Mucosa of gallbladder (tissue), 1 donor: ENCODE results near the gene TFR2. TPM values are rescaled to one million over a fixed set of nuclear protein-coding genes. Genes with fewer than 3 reads are reported as not detected.

Experiments used
- DNase-seq: peaks from one replicate; pipeline ENCODE4 v3.0.0-alpha.2; 2020; ENCODE audit warnings: low spot score
- total RNA-seq: library from RNA; stranded (reverse); gene quantifications from one replicate; pipeline ENCODE4 v1.2.1, GENCODE V29; 2021
- donor health status: DM: no; HTN: no; CAD: no.

Gene TFR2
- total RNA-seq, 1 donor from 2014 or later, result 13.8 TPM

DNA sequence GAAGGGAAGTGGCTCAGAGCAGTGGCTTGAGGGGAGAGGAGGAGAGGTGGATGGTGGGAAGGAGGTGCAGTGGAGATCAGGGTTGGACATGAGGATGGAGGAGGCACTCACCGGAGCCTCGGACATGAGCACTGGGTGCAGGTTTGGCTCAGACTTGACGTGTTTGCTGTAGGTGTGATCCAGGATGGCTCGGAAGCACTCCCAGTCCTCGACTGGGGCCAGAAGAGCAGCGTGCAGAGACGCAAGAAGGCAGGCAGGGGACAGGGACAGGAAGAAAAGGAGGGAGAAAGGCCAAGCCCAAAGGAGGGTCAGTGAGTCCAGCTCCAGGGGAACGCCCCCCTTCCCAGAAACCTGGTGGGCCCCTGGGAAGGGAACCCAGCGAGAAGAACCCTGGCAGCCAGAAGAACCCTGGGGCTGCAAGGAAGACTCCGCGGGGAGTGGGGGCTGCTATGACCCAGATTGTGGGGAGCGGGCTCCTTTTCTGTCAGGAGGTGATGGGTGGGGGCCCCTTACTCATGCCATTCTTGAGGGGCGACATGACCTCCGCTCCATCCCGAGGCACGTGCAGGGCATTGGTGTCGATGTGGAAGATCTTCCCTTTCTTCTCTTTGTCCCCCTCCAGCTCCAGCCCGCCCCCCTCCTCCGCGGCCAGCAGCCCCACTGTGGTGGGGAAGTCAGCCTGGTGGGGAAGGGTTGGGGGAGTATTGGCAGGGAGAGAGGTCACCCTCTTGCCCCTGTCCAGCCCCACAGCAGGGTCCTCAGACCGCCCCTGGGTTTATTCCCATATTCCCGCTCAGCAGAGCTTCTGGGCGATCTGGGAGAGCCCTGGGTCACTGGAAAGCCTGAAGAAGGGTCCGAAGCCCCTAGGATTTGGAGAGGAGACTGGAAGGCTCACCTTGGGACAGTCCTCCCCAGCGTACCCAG is 13.8 kb upstream of the TFR2 start:
- no peak for DNase-seq

DNA sequence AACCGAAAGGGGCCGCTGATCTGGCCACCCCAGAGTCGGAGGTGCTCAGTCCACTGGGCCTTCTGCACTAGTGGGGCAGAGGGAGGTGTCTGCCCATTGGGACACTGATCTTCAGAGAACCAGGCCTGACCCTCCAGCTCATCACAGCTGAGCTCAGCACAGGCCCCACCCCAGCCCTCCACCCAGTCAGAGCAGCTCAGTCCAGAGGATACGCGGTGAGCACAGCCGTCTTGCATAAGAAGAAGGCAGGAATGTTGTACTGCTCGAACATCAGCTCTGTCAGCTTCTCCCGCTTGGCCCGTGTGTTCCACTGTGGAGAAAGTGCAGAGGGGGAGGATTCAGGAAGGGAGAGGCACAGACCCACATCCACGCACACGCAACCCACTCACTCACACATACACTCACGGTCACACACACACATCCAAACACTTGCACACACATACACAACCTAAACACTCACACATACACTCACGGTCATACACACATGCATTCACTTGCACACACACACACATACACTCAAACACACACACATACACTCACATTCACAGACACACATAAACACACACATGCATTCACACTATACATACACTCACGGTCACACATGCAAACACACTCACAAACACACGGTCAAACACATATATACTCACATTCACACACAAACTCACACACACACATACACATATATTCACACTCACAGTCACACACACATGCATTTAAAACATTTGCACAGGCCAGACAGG is 8.6 kb upstream of the TFR2 start:
- no peak for DNase-seq

DNA sequence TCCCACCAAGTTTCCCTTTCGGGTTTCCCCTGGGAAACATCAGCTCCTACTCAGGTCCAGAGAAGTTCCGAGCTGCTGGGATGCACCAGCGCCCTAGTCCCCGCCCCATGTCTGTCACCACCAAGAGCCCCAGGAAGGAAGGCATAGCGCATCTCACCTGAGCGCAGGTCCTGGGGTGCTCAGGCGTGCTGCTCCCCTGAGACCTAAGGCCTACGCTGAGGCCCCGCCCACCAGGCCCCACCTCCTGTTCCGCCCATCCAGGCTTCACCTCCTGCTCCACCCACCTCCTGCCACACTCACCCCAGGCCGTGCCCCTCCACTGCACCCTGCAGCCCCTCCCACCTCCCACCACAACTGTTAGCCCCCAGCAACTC is 1.2 kb upstream of the TFR2 start:
- DNase-seq, result no peak

DNA sequence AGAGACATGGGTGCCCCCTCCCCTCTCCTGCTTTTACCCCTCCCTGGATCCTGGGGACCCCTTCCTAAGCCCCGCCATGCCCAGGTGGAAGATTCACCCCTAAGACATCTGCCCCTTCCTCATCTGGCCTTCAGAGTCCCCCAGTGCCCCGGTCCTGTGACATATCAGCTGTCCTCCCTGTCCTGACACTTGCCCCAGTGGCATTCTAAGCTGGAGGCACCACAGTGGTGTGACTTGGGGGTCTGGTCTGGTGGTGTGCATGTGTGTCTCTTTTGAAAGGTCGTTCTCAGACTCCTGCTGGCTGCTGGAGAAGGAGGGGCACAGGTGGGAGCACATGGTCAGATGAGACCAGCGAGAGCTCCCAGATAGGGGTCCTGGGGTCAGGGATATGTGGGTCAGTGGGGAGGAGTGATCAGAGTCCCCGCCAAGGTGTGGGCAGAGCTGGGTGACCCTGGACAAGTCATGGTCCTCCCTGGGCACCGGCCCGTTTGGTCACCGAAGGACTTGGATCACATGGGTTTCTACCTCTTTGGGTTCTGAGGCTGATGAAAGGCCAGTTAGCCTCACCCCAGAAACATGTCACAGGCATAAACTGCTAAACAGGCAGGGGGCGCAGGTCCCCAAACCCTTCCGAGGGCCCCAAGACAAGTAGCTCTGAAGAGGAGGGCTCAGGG is 645 bp upstream of the TFR2 start:
- no peak for DNase-seq

DNA sequence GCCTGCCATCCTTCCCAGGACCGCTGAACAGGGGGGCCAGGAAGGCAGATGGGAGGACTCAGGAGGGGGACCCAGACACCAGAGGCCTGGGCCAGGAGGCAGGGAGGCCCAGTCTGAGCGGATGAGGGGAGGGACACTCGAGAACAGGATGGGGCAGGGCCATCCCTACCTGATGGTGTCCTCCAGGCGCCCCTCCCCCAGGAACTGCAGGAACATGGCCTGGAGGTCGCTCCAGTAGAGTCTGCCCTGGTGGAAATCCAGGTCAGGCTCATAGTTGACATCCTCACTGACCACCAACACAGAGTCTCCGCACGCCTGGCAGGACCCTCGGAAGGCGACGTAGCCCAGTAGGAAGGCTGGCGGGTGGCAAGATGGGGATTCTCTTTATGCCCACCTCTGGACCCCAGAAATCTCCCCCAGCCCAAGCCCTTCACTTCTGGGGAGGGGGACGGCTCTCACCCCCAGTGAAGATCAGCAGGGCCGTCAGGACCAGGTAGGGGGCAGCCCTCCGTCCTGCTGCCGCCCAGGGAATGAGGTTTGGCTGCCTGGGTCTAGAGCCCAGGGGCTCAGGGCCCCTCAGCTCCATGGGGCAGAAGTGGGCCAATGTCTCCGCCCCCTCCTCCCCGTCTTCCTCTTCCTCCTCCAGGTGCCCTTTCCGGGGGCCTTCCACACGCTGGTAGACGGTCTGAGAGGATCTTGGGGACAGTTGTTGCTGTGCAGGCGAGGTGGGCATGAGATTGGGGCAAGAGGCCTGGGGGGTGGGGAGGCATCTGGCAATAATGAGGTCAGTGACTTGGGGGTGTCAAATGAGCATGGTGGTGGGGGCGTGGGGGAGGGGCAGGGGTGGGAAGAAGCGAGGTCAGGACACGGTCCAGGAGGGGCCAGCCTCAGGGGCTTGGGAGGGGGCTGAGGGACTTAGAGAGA is 573 bp downstream of the TFR2 start:
- DNase-seq, result no peak

DNA sequence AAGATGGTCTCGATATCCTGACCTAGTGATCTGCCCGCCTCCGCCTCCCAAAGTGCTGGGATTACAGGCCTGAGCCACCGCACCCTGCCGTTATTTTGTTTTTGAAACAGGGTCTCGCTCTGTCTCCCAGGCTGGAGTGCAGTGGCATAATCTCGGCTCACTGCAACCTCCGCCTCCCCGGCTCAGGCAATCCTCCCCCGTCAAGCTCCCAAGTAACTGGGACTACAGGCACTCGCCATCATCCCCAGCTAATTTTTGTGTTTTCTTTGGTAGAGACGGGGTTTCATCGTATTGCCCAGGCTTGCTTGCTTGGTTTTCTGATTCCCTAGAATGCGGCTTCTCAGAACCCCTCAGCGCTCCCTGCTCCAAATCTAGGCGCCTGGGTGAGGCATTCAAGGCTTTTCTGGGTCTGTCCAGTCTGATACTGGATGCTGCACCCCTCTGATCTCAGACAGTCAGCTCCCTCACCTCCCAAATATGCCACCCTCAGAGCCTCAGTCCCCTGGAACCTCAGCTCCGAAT is 1.3 kb downstream of the TFR2 start:
- DNase-seq, result no peak

DNA sequence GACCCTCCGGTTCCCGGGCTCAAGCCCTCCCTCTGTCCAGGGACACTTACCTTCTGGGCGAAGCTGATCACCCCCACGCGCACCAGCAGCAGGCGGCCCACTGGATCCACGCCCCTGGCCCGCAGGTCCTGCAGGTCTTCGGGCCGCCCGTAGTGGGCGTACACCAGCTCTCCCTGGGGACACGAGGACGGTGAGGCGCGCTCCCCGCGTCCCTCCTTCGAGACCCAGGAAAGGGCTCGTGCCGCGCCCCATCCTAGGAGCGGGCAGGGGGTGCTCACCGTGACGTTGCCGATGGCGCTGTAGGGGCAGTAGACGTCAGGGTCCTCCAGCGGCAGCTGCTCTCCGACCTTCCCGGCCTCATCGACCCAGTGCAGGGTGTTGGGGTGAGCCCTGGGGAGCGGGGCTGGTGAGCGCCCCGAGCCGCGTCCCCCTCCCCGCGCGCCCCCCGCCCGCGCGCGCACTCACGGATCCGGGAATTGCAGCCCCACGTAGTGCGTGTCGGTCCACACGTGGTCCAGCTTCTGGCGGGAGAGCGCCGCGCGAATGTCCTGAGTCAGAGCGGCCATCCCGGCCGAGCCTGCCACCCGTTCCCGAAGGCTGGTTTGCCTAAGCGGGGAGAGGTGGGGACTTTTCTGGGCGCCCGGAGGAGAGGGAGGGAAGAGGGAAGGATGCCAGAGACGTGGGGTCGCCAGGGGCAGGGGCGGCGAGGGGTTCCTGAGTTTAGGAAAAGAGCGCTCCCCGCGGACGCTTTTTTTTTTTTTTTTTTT is 8.2 kb downstream of the TFR2 start:
- peak; percentile 32 for DNase-seq

DNA sequence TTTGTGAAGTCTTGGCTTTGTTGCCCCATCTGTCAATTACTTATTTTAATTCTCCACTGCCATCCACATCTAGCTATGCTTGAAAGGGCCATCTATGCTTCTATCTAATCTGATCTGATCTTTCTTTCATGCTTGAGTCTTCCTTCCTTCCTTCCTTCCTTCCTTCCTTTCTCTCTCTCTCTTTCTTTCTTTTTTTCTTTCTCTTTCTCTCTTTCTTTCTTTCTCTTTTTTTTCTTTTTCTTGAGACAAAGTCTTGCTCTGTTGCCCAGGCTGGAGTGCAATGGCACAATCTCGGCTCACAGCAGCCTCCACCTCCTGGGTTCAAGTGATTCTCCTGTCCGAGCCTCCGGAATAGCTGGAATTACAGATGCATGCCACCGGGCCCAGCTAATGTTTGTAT is 11.3 kb downstream of the TFR2 start:
- DNase-seq, result no peak

DNA sequence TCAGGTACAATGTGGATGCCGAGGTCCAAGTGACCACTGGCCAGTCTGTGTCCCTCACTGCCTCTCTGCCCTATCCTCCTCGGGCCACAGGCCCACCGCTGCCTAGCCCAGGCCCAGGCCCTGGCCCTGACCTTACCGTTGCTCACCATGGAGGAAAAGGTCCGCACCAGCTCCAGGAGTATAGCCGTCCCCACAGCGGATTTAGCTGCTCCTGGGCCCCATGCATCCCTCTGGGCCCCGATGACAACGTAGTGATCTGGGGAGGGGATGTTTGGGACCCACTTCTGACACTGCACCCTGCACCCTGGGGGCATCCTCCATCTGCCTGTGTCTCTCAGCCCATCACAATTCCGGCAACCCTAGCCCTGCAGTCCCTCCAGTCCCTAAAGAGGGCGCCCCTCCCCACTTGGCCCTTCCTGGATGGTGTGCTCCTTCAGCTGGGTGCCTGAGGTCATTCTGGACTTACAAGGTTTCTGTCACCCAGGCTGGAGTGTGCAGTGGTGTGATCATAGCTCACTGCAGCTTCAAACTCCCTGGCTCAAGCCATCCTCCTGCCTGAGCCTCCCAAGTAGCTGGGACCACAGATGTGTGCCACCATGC is 12.1 kb downstream of the TFR2 start:
- no peak for DNase-seq

DNA sequence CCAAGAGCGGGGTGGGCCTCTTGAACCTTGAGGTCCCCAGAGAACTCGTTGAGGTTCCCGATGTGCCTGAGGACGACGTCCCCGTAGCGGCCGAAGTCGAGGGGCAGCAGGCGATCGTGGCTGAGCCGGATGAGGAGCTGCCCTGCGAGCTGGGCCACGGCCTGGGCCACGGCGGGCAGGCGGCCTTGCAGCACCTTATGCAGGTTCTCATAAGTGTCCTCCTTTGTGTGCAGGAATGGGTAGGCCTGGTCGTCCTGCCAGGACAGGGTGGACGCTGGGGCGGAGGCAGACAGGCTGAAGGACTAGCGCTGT is 14.2 kb downstream of the TFR2 start:
- DNase-seq, result no peak

DNA sequence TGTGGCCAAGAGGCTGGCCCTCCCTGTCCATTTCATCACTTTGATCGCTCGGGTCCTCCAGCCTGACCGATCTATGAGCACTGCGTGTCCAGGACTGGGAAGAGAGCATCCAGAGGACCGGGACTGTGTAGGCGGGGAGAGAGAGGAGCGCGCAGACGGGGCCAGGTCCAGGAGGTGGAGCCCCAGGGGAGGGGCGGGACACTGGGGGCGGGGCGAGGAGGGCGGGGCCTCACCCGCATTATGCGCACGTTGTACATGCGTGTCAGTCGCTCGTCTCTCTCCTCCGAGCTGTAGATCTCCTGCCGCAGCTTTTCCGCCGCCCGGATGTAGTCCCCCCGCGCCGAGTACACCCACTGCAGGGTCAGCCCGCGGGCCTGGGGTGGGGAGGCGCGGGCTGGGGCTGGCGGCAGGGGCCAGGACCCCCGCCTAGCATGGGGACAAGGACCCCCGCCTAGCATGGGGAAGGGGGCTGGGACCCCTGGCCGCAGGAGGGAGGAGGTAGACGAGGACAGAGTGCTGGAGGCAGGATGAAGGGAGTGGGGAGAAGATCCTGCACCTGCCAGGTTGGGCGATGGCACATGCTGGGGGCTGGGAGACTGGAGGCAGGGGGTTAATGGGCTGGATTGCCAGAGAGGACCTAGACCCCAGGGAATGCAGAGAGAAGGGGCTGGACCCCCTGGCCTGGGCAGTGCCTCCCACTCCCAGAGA is 14.7 kb downstream of the TFR2 start:
- DNase-seq, result peak; percentile 86

DNA sequence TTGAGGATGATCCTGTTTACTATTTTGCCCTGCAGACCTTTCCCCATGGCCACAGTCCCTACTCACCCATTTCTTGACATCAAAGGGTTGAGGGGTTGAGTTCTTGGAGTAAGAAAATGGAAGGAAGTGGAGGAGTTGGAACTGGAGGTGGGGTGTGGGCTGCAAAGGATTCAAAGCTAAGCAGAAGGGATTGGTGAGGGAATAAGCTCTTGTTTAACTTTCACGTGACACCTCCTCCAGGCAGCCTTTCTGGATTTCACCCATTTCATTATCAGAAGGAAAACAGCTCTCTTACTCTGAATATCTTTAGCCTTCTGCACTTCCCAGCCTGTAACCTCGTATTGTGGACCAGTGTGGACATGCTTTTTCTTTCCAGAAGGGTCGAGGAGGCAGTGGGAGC is 15.3 kb downstream of the TFR2 start:
- DNase-seq, result no peak

DNA sequence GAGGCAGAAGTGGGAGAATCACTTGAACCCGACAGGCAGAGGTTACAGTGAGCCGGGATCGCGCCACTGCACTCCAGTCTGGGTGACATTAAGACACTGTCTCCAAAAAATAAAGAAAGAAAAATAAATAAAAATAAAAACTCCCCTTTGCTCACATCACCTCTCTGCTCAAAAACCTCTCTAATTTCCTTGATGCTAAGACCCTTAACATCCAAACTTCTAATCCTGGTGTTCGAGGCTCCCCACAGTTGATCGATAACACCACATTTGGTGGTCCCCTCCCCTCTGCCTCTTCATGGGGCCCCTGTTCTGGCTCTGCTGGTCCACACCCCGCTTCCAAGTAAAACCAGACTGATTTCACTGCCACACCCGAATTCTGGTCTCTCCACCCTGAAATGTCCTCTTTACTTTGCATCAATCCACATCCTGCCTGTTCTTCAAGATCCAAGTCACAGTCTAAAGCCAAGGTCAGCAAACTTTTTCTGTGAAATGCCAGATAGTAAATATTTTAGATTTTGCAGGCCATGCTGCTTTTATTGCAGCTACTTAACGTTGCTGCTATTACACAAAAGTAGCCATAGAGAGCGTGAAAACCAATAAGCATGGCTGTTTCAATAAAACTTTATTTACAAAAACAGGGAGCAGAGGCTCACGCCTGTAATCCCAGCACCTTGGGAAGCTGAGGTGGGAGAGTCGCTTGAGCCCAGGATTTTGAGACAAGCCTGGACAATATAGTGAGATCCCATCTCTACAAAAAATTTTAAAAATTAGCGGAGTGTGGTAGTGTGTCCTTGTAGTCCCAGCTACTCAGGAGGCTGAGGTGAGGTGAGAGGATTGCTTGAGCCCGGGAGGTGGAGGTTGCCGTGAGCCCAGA is 17.2 kb downstream of the TFR2 start:
- no peak for DNase-seq

DNA sequence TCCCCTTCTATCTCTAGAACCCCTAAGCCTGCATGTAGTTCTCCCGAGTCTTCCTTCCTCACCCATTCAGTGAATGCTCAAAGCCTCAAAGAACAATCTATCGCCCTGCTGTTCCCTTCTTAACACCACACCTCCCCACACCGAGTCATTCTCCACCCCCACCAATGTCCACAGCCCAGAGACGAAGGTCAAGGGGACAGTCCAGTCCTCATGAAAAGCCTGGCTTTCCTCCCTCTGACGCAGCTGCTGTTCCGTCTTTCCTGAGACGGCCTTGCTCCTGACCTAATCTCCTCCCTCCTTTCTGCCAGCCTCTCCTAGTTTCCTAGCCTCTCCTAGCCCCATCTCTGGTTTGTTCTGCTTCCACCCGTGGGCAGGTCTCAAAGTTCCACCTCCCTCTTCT is 19.8 kb downstream of the TFR2 start:
- no peak for DNase-seq

DNA sequence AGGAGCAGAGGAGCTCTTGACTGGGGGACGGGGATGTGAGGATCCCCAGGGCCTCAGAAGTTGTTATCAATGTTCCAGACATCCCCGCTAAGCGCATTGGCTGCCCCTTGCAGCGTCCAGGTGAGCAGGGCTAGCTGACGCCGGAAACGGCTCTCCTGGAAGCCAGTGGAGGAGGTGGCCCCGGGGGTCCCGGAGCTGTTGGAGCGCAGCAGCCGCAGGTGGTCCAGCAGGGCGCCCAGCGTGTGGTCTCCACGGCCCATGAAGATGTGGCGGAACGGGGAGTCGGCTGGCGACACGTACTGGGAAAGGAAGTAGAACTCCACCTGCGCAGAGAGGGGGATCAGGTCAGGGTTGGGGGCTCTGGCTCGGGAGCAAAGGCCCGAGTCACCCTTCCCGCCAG is 20.5 kb downstream of the TFR2 start:
- no peak for DNase-seq

DNA sequence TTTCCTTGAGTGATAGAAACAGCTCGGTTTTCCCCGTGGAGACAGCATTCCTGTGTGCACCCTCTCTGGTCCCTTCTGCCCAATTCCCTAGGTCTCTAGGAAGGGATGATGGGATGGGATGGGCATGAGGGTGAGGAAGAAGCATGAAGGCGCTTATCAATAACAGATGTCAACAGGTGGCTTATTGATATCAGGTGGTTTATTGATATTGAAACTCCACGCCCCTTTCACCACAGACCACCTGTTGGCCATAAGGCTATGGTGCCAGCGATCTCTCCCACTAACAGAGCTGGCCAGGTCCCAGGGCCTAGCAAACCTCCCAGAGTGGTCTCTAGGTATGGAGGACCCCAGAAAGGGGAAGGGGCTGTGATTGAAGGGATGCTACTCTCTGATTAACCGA is 21.1 kb downstream of the TFR2 start:
- no peak for DNase-seq

DNA sequence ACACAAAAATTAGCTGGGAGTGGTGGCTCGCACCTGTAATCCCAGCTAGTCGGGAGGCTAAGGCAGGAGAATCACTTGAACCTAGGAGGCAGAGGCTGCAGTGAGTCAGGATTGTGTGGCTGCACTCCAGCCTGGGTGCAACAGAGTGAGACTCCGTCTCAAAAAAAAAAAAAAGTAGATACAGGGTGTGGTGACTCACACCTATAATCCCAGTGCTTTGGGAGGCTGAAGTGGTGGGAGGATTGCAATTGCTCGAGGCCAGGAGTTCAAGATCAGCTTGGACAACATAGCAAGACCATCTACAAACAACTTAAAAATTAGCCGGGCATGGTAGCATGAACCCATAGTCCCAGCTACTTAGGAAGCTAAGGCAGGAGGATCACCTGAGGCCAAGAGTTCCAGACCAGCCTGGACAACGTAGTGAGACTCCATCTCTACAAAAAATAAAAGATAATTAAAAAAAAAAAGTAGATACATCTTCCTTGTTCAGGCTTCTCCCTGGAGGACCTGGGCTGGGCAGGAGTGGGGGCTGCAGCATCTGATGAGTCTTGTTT is 27.0 kb downstream of the TFR2 start:
- DNase-seq, result no peak

DNA sequence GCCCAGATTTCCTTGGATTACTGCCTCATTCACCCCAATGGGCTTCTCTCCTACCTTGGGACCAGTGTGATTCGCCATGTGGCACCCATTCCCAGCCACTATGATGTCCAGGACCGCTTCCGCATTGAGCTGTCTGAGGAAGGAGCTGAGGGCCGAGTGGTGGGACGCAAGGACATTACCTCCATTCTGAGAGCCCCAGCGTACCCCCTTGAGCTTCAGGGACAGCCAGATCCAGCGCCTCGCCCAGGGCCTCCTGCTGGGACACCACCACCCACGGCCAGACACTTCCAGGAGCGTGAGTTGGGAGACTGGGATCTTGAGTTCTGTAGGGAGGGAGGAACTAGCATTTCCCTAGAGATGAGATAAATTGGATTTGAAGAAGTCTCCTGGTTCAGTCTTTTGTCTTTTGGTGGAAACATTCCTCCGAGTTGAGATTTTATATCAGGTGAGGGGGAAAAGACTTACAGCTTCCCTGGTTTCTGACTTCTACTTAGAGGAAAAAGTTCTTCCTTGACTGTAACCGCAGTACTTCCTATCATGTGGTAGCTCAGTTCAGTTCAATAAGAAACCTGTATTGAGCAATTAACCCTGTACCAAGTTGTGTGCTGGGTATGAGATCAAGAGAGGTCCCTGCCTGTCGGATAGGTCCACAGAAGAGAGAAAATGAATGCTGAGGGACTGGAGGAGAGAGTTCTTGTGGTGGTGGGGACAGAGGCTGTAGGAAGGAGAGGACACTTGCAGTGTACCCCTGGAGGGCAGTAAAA is 27.8 kb downstream of the TFR2 start:
- DNase-seq, result no peak
